ENCODE results near the gene TRIP12.
"Not testable (repeated sequence)": the region's sequence is repeated elsewhere in the genome, so short reads cannot be mapped to it uniquely, and the experiment has no call there.

Gene TRIP12

GRCh38 chr2:229921892-229922448, at the start of gene TRIP12:
Gene TRIP12, minus strand, starts transcription at chr2:229922009. Its CDS starts 41,930 bp downstream, at chr2:229880079.
- peak; percentile 83 for DNase-seq

- no peak for DNase-seq
Measured at GRCh38 chr2:229971298-229971790, 49.5 kb upstream of the TRIP12 start.

GRCh38 chr2:229970406-229970805, 48.6 kb upstream of the TRIP12 start:
- no peak for DNase-seq

DNA sequence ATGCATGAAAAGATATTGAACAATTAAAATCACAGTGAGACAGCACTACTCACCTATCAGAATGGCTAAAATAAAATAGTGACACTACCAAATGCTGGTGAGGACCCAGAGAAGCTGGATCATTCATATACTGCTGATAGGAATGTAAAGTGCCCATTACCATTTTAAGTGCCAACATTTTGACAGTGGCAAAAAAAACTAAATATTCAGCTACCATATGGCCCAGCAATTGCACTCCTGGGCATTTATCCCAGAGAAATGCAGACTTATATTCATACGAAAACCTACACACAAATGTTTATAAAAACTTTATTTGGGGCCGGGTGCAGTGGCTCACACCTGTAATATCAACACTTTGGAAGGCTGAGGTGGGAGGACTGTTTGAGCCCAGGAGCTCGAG, 48.1 kb upstream of the TRIP12 start:
- DNase-seq, result no peak

- DNase-seq, result not testable (repeated sequence)
Measured at GRCh38 chr2:229963596-229963995, 41.8 kb upstream of the TRIP12 start.

GRCh38 chr2:229956491-229956890, 34.7 kb upstream of the TRIP12 start:
- no peak for DNase-seq

- DNase-seq, result no peak
Measured at GRCh38 chr2:229955663-229956062, 33.9 kb upstream of the TRIP12 start.

GRCh38 chr2:229952256-229952835, 30.5 kb upstream of the TRIP12 start:
- DNase-seq, result no peak

GRCh38 chr2:229947544-229947943, 25.7 kb upstream of the TRIP12 start:
- no peak for DNase-seq

DNA sequence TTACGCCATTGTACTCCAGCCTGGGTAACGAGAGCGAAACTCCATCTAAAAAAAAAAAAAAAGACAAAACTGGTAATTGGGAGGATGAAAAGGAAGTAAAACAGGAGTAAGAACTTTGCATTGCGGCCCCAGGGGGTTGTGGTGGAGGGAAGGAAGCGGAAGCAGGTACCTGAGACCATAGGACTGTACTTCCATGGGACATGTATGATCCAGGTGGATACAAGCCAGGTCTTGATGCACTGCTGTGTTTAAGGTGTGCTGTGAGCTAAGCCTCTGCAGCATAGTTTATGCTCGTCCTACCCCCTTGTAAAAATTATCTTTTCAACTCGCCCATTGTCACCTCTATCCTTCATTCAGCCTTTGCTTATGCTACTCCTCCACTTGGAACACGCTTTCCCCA, 24.2 kb upstream of the TRIP12 start:
- DNase-seq, result no peak

GRCh38 chr2:229943770-229944449, 22.1 kb upstream of the TRIP12 start:
- DNase-seq, result no peak

- DNase-seq, result no peak
Measured at GRCh38 chr2:229943171-229943570, 21.4 kb upstream of the TRIP12 start.

GRCh38 chr2:229942671-229943070, 20.9 kb upstream of the TRIP12 start:
- no peak for DNase-seq

DNA sequence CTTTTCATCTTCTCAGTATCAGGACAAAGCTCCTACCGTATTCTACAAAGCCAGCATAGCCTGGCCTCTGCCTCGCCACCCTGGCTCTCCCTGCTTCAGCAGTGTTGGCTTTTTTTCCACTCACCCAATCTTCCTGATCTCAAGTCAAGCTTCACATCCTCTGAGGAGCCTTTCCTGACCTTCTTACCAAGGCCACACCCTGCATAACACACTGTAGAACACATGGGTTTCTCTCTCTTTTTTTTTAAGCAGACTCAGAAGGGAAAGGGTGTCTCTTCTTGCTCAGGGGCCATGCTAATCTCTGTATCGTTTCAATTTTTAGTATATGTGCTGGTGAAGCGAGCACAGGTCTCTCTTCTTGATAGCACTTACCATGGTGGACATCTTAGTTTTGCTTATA, 15.7 kb upstream of the TRIP12 start:
- no peak for DNase-seq

- DNase-seq, result no peak
Measured at GRCh38 chr2:229931241-229931640, 9.4 kb upstream of the TRIP12 start.

- DNase-seq, result no peak
Measured at GRCh38 chr2:229930656-229931055, 8.8 kb upstream of the TRIP12 start.

GRCh38 chr2:229927817-229928321, 6.1 kb upstream of the TRIP12 start:
- no peak for DNase-seq

- DNase-seq, result no peak
Measured at GRCh38 chr2:229925201-229925600, 3.4 kb upstream of the TRIP12 start.

GRCh38 chr2:229924541-229924940, 2.7 kb upstream of the TRIP12 start:
- DNase-seq, result not testable (repeated sequence)

DNA sequence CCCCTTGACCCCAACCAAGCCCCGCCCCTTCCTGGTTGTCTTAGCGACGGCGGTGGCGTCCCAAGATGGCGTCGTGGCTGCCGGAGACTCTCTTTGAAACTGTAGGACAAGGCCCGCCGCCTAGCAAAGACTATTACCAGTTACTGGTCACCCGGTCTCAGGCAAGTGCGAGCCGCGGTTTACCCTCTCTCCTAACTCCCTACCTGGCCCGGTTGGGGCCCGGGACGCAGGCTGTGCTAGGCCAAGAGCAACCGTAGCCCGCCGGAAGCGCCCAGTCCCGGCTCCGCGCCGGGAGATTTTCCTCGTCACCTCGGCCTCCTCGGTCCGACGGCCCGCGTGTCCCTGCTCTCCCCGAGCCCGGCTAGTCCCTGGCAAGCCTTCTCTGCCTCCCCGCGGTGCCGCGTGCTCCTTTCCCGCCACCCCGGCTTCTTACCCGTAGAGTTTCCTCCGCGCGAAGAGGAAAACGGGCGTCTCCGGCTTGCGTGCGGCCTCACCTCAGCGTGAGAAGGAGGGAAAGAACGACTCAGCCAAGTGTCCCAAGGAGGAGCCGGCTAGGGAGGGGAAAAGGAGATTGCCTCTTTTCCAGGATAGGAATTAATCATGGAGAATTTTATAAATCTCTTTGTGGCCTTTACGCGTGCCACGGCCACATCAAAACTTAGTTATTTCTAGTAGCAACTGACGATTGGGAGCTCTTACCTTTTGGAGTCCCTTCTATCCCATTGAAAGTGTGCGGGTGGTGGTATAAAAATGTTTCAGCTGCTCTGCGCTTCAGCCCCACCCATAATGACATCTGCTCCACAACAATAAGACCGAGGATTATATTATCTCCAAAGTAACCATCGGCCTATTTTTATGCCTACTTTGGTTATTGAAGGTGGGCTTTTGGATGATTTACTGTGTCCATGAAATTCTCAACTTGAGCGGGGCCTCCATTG, 909 bp upstream of the TRIP12 start, which contains the start of gene FBXO36:
FBXO36 (plus strand) TSS at position 55 of the 938 bp plus-strand sequence; CDS start at position 66, 11 bp downstream.
- peak; percentile 83 for DNase-seq

DNA sequence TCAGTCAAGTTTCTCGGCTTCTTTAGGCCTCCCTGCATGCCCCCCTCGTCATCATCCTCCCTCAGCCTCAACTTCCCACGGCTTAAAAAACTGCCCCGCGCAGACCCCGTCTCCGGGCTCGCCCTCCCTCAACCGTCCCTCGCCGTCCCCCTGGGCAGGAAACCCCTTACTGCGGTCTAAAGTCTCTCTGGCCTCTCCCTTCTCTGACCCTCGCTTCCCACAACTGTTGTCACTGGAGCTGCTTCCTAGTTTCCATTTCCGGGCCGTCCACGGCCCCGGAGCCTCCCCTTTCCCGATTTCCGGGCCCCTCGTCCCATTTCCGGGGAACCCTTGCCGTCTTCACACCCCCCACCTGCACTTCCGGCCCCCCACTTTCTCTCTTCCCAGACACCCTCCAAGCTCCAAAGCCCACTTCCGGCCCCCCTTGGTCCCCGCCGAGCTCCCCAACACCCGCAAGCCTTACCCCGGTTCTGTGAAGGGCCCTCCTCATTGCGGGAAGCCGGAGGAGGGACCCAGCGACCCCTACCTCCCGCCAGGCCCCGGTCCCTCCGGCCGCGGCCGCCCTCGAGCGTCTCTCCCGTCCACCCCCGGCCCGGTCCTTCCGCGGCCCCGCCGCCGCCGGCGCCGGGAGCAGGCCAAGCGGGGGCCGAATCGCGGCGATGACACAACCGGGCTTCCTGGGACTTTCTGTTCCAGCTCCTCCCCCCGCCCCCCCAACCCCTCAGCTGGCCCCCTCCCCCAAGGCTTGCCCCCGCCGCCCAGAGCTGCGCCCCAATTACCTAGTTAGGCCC, 513 bp downstream of the TRIP12 start:
- peak; percentile 81 for DNase-seq

Data from NK-92 treated with Interleukin-12 subunit alpha and Interleukin-12 subunit beta, amount 100 ng/mL, for 24 hours (cell line).